Effector CD4-positive, alpha-beta T cell (primary cell): ENCODE data around the gene PRKCE.
A peak's percentile ranks its signal among the peaks of the same experiment; 100 is the strongest.

Experiments
- DNase-seq: peaks from one replicate; pipeline ENCODE4 v3.0.0-alpha.2; 2020

Gene PRKCE

DNA sequence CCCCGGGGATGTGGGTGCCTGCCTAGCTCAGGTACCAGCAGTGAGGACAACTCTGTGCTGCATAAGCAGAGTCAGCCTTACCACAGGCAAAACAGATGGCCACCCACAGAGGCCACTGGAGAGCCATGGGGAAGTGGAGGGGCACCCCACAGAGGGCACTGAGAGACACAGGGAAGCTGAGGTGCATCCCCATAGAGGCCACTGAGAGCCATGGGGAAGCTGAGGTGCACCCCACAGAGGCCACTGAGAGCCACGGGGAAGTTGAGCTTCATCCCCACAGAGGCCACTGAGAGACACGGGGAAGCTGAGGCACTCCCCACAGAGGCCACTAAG, 511.6 kb downstream of the PRKCE start:
- no peak for DNase-seq

DNA sequence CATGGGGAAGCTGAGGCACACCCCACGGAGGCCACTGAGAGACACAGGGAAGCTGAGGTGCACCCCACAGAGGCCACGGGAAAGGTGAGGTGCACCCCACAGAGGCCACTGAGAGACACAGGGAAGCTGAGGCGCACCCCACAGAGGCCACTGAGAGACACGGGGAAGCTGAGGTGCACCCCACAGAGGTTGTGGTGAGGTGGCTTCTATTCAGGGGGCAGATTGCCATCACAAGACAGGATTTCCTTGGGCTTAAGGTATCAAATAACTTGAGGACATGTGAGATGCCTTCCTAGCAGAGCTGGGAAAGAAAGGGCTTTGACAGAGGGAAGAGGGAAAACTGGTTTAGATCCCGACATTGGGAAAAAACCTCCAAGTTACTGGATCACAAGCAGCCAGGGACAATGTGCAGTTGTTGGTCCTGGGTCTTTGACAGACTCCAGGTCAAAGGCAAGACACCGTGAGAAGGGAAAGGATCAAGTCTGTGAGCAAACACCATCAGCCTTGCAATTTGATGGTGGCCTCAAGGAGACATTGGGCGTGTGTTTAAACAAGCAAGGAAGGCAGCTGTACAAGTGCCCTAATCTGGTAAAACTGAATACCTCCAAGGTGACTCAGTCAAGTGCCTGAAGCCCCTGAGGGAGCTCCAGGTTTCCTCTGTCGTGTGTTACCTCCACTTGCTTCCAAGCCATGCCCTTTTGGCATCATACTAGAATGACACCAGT, 512.5 kb downstream of the PRKCE start:
- DNase-seq: no peak

DNA sequence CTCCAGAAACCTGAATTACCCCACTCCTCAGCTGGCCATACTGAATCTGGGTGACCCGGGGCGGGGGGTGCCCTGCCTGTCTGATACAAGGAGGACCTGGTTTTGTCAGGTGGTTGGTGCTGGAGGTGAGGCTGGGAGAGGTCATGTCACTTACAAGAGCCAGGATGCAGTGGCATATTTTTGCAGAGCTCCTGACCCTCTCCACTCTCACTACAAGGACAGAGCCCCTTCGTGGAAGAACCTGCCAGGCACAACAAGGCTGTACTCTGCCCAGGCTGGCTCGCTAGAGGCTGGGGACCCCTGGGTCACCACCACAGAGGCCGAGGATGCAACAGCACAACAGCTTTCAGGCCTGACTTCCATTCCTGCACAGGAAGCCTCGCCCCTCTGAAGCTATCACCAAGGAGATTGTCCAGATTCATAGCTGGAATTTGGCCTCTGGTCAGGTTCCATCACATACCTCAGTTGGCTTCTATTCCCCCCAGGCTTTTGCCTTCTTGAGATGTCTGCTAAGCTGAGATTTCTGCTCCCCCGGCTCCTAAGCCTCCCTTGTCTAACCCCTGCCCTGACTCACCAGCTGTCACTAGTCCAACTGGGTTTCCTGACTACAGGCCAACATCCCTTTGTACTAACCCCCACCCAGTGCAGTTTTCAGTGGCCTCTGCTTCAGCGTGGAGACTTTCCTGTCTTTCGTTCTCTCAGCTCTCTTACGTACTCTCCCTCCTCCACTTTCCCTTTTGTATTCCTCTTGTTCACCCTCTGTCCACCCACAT, 513.2 kb downstream of the PRKCE start:
- DNase-seq: no peak

DNA sequence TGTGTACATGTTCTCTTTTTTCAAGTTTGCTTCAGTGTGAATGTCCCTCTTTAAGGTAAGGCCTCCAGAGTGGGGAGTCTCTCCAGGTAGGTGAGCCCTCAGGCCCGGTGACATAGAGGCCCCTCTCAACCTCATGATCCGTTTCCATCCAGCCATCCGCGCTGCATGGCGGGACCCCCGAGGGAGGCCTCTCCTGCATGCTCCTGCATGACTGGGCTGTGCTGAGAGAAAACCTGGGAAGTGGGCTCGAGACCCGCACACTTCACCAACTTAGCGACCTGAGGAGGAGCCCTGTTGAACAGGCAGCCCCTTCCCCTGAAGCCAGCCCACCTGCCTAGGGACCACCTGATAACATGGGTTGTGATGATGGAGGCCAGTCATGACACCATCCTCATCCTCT, 514.4 kb downstream of the PRKCE start:
- no peak for DNase-seq

DNA sequence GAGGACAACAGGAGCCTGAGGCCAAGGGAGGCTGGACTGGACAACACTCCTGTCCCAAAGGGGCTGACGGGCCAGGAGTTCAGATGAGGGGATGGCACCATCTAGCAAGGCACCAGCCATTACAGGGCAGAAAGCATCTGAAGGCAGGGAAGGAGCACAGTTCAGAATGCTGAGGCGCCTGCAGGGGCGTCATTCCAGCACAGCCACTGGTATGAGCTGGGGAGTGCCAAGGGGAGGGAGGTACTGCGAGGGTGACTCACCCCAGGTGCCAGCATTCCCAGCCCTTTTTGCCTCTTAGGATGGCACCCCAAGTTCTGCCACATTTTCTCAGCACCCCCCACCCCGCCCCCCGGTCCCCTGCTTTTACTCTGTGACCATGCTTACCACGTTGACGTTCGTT, 515.9 kb downstream of the PRKCE start:
- no peak for DNase-seq

DNA sequence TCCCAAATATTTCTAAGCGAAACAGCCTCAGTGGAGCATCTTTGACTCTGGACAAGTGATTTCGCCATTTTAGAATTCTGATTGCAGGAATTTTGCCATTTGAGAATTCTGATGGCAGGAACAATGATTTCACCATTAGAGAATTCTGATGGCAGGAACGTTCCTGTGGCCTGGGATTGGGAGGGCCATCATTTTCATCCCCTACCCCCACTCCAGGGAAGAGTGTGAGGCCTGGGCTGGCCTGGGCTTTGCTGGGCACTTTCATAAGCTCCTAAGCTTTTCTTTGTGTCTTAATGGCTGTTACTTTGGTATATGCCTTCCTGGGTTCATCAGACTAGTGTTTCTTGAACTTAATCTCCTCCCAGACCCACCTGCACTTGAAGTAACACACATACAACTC, 516.4 kb downstream of the PRKCE start:
- no peak for DNase-seq

DNA sequence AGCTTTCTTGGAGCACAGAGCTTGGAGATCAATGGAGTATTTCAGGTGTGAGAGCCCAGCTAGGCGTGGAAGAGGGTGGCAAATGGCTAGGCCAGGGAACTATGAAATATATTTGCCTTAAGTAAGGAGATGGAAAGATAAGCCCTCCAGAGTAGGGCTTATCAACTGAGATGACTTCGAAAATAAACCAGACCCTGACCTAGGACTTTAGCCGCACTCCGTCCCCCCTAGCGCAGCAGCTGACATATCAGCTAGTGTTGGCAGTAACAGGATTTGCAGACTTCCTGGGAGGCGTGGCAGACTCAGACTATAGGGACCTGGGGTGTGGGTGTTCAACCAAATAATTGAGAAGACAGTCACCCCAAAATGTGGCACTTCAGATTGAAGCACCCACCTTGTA, 518.0 kb downstream of the PRKCE start:
- no peak for DNase-seq

DNA sequence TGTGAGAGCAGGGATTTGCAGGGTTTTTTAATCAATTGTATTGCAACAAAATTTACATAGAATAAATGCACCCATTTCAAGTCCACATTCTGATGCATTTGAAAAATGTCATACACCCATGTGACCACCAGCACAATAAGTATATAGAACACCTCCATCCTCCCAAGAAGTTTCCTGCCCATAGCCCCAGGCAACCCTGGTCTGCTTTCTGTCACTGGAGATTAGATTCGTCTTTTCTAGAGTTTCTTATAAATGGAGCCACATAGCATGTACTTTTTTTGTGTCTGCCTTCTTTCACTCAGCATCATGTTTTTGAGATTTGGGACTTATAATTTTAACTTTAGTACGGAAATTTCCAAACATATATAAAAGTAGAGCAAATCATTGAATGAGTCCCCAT, 518.6 kb downstream of the PRKCE start:
- no peak for DNase-seq

DNA sequence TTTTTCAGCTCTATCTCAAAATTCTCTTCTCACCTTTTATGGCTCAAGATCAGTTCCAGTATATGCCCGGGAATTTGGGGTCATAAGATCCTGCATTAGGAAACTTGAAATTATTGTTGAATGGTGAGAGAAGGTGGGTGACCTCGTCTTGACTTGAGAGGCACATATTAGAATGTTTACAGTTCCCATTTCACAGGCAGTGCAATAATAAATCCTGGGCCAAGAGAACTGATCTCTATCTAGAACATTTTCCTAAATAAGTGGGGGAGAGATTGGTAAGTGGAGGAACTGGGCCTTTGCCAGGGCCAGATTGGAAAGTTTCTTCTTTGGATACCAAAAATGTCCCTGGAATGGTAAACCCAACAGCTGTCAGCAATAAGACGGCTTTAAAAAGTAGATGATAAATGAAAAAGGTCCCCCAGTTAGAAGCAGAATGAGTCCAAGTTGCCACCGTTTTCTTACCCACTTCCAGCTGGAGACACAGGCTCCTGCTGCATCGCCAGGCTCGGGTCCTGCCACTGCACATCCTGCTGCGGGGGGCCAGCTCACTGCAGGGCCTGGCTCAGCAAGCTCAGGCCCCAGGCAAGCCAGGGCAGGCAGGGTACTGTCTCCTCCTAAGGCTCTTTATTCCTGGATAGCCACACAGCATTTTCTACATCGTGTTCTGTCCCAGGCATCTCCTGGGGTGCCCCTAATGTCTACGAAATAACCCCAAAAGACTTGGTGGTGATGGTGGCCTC, 519.3 kb downstream of the PRKCE start:
- no peak for DNase-seq

DNA sequence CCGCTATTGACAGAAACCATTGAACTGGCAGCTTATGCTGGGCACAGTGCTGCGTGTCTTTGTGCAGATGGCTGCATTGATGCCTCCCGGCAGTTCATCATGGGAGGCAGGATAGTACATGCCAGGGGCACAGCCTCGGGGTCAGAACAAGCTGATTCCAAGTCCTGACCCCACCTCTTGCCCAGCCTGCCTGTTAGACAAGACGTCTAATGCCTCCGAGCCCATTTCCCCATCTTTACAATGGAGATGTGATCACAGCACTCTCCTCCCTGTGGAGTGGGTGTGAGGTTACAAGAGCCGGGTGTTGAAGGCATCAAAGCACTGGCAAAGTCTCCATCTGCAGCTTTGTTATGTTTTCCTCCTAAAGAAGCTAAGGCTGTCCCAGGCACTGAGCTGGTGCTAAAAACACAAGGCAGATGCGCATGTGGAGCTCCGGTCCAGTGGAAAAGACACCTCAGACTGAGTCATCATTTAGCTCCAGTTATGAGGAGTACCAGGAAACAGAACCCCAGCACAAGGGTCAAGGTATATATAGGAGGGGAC, 520.0 kb downstream of the PRKCE start:
- no peak for DNase-seq

DNA sequence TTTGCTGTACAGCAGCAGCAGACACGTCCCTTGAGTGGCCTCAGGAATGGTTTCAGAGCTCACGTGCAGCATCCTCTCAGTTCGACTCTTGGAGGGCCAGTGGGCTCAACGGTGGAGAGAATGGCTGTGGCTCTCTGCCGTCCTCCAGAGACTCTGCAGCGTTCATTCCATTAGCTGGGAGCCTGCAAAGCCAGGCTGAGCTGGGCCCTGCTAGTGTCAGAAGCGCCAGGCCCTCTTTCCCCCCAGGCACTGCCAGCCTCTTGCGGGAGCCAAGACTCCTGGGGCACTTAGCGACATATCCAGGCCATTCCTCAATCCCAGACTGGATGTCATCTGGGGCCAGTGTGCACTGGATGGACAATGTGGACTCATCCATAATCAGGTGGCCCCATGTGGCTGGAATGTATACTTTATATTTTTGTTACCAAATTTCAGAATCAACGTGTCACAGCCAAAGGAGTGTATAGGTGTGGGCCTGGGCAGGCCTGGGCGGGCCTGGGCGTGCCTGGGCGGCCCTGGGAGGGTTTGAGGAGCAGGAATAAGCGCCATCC, 520.6 kb downstream of the PRKCE start:
- no peak for DNase-seq

DNA sequence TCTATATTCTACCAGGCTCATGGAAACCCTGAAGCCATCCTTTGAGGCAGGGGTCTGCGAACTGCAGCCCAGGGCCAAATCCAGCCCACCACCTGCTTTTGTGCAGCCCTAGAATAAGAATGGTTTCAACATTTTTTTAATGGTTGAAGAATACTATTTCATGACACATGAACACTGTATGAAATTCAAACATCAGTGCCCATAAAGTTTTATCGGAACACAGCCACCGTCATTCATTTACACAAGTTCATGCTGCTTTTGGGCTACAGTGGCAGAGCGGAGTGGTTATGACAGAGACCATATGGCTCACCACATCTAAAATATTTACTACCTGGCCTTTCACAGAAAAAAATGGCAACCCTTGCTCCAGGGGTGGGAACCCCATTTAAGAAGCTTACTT, 521.6 kb downstream of the PRKCE start:
- no peak for DNase-seq

DNA sequence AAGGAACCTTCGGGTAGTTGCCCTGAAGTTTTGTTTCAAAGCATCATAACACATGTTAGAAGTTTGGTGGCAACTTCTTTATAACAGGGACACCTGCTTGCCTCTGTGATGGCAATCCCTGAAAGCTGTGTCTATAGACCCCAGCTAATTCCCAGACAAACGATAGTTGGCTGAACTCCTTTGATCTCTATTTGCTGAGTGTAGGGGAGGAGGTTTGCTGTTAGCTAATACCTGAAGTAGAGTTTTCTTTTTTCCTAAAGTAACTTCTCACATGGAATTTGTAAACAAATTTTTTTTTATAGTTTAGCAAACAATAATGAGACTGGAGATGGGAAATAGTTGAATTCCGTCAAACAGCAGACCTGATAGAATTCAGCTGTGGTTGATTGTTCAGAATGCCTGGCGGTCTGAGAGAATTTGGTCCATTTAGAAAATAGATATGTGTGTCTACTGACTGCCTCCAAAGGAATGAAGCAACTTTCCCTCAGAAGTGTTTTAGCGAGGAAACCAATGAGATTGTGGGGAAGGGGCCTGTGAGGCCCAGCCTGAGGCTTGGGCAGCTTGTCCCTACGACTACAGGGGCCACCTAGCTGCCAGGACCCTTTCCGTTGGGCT, 522.3 kb downstream of the PRKCE start:
- DNase-seq: no peak

DNA sequence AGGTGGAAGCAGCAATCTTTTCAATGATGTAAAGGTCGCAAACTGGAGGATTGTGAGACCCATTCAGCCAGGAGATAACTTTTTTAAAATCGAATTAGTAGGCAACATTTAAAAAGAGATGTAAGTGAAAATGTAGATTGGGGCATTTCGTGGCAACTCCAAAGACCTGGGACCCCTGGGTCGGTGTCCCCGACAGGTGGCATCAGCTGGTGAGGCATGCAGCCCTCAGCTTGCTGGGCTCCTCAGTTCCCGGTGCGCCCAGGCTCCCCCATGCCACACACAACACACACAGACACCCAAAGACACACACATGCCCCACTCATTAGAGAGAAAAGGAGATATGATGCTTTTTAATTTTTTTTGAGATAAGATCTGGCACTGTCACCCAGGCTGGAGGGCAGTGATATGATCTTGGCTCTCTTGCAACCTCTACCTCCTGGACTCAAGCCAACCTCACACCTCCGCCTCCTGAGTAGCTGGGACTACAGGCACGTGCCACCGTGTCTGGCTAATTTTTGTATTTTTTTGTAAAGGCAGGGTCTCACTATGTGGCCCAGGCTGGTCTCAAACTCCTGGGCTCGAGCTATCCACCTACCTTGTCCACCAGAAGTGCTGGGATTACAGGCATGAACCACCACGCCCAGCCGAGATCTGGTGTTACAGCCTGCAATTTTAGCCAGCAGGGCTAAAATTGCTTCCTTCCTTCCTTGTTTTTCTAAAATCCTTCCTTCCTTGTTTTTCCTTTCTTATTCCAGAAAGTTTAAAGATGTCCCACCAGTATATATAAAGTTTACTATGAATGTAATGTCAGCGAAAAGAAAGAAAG, 523.1 kb downstream of the PRKCE start:
- no peak for DNase-seq

DNA sequence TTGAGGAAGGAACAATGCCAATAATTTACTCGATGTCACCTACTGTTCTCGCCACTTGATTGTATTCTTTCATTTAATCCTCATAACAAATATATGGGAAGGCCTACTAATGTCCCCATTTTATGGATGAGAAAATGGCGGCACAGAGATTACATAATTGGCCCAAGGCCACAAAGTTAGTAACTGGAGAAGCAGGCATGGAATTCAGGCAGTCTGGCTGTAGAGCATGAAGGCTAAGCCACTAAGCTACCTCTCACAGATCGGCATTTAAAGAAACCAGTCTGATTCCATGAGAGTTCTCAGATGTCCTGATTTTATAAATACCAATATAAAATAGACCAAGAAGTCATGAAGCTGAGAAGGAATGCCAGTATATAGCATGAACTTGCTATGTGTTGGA, 523.9 kb downstream of the PRKCE start:
- no peak for DNase-seq

DNA sequence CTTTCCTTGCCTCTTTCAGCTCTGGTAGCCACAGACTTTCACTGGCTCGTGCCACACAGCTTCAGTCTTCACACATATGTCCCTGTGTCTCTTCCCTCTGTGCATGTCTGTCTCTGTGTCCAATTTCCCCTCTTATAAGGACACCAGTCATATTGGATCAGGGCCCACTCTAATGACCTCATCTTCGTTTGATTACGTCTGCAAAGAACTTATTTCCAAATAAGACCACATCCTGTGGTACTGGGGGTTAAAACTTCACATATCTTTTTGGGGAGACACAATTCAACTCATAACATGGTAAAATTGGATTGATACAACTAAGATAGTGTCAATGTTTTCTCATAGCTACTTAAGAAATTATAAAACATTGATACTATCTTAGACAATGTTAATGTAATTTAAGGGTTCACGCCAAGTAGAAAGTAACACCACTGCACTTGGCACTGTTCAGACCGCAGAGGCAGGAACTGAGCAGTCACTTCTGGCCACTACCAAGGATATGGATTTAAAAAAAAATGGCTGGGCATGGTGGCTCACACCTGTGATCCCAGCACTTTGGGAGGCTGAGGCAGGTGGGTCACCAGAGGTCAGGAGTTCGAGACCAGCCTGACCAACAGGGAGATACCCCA, 526.1 kb downstream of the PRKCE start:
- no peak for DNase-seq

DNA sequence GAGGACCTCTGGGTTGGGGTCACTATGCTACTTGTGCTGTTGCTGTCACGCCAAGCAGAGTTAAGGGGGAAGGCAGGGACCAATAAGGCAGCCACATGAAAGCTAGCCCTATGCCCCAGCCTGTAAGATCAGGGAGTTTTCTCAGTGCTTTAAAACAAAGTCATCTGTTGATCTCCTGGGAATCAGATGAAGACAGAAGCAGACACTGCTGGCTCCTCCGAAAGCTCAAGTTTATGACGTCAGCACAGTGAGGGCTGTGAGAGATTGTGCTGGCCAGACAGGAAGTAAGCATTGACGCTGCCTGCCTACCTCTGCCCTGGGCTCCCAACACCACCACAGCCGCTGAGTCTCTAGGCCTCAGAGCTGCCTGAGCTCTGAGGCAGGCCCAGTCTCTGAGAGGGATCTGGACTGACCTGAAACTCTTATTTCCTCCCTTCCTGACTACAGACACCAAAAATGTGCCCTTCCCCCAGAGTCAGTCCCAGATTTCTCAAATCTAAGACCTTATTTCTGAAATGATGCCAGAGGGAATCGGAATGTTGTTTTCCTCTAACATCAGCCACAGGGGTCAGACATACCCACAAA, 527.7 kb downstream of the PRKCE start:
- peak; percentile 38 for DNase-seq

DNA sequence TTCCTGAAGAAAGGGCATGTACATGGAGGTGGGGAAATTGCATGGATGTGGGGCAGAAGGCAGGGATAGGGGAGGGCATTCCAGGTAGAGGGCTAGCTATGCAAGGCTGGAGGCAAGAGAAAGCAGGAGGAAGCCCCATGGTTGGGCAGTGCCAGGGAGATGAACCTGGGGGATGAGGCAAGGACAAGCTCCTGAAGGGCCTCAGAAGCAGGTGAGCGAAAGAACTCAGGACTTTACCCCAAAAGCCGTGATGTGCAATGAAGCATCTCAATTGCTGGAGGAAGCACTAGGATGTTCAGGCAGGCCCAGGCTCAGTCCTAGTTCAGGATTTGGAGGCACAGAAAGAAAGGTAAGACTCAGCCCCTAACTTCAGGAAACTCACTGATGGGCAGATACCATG, 528.7 kb downstream of the PRKCE start:
- DNase-seq: no peak

DNA sequence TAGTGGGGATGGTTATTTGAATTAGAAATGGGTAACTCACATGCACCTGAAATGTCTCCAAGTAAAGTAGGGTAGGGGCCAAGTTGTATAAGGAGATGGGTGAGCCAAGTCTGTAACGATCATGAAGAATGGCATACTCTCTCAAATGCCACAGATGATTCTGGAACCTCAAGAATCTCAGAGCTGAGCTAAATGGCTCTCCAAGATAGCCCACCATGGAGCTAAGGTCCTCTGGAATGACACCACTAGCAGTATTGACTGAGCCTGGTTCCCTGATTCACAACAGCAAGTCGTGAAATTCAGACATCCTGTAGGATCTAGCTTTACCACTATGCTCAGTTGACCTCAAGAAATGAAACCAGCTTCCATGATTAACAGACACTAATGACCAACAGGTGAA, 529.8 kb downstream of the PRKCE start:
- DNase-seq: no peak

DNA sequence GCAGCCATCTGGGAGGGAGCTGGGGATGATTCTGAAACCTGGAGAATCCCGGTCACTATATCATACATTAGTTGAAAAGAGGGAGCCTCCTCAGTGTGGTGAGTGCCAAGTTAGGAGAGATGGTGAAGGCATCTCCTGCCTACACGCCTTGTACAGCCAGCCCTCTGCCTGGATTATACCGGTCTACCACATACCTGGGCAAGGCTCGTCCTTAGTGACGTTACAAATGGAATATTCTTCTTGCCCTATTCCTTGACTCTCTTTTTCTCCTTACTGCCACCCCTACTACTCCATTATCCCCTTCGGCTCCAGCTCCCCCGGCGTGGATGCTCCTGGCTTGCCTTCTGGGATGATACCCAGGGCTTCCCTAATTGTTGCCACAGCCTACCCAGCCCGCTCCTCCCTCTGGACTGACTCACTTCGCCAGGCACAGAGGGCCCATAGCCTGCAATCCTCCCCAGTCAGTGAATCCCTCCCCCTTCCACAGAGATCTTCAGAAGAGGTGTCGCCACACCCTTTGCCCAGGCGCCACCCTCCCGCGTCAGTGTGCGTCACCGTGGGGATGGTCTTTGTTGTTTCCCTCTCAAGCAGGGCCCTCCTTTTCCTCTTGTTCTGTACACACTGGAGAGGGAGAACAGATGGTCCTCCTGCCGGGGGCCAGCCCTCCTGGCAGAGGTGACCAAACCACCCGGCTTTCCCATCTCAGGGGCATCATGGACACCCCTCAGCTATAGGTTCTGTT, 530.5 kb downstream of the PRKCE start:
- no peak for DNase-seq
